KOPT-K1 (cell line): ENCODE data around the gene ASB5.

Experiments used
- H3K27ac ChIP-seq: fragments of 200-600 bp; sonication (generic); 2 replicates; pipeline ENCODE4 v1.5.1; 2016; ENCODE audit warnings: antibody characterized with exemption, mild to moderate bottlenecking, low read depth, low read length; ENCODE audit not compliant: poor library complexity, severe bottlenecking
- H3K36me3 ChIP-seq: fragments of 200-600 bp; sonication (generic); 2 replicates; pipeline ENCODE4 v1.5.1; 2017; ENCODE audit warnings: antibody characterized with exemption, mild to moderate bottlenecking, low read length, moderate library complexity; ENCODE audit not compliant: insufficient read depth
- H3K9me3 ChIP-seq: fragments of 200-600 bp; sonication (generic); 2 replicates; pipeline ENCODE4 v1.5.1; 2017; ENCODE audit warnings: antibody characterized with exemption, low read length, mild to moderate bottlenecking; ENCODE audit not compliant: insufficient read depth, poor library complexity, severe bottlenecking

Gene ASB5

DNA sequence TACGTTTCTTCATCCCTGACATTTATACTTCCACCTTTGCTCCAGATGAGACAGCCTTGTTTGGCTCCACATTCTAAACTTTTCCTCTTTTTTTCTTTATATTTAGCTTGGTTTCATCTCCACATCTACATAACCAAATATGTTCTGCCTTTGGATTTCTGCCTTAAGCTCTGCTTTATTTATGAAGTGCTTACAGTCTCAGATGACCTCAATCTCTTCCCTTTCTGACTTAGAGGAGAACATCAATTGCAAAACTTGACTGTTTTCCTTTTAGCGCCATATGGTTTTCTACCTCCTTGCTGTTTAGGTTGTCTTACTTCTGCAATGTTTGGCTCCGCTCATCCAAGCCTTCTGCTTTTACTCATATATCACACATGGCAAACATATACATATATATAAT is 7.5 kb downstream of the ASB5 start:
- Histone ChIP-seq H3K9me3 (no peaks in the 10 kb centered on the region), H3K27ac (no peak overlapping the region), H3K36me3 (no peaks in the 10 kb centered on the region)

DNA sequence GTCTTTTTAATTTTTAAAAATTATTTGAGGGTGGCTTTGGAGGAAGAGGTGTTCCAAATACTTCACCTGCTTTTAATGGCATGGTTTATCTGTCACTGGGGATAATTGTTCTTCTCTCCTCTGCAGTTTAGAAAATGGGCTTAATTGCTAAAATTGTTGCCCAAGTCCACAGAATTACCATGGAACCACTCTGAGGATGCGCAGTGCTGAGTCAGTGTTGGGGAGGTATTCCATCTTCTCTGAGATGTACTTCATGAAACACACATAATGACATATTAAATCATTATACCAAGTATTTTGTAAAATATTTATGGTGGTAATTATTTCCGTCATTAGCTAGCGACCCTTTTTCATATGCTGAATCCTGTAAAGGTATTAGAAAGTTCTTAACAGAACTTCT is 8.0 kb downstream of the ASB5 start:
- no peak overlapping the region for H3K27ac ChIP-seq
- no peaks in the 10 kb centered on the region for H3K36me3 ChIP-seq
- H3K9me3 ChIP-seq = no peaks in the 10 kb centered on the region

DNA sequence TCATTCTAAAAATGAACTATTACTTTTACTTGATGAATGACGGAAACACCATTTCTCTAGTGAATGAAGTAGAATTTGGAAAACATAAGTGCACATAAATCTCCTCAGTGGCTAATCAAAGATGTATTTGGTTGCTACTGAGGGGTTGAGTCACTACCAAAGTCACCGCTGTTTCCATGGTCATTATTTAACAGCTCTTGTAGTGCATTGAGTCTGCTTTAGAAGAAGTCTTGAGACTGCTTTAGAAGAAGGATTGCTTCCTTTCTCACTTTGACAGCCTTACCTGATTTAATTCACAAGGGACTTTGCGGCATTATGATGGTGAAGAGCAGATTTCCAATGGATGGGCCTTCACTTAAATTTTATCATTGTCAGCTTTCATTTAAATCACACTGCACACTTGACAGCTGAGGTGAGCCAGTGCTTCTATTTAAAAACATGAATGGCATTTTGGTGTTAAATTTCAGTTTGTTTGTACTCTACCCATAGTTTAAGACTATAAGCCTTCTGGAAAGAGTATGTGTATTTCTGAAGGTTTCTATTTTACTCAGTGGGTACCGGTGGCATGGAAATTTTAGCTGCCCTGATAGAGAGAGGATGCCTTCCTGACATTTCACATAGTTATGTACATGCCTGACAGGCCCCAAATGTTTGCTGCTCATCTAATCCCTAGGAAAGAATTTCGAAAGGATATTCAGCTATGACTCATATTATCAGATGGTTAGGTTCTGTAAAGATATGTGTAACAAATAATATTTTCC is 9.5 kb downstream of the ASB5 start:
- Histone ChIP-seq H3K27ac (no peak overlapping the region), H3K9me3 (no peaks in the 10 kb centered on the region), H3K36me3 (no peaks in the 10 kb centered on the region)

DNA sequence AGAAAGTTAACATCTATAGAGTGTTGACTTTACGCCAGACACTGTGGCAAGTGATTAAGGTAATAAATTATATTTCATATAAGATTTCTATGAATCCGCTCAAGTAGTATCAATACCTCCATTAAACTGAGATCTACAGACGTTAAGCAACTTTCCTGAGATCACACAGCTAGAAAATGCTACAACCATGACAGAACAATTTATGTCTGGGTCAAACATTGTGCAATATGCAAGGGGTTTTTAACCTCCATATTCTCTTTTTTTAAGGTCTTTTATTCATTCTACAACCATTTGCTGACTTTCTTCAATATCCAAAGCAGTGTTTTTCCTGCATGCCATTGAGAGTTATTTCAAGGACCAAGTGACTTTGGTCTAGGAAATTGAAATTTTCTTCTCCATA is 10.9 kb downstream of the ASB5 start:
- no peaks in the 10 kb centered on the region for H3K36me3 ChIP-seq
- no peak overlapping the region for H3K27ac ChIP-seq
- no peaks in the 10 kb centered on the region for H3K9me3 ChIP-seq

DNA sequence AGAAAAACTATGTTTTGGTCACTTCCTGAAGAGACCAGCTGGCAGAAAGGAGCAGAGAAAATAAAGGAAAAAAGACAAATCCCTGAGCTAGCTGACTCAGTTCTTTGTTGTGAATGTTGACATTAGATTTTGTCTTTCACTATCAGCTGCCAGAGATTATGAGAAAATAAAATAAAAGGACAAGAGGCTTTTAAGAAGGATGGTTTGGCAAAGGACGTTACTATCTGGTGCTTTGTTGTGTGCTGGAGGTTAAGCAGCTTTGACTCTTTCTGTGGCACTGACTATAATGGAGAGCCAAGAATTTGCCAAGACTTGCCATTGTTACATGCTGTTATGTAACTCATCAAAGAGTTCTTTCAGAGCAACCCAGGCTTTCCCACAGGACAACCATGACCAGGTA is 12.1 kb downstream of the ASB5 start:
- H3K27ac ChIP-seq = no peak overlapping the region
- H3K9me3 ChIP-seq = no peaks in the 10 kb centered on the region
- H3K36me3 ChIP-seq = no peaks in the 10 kb centered on the region

DNA sequence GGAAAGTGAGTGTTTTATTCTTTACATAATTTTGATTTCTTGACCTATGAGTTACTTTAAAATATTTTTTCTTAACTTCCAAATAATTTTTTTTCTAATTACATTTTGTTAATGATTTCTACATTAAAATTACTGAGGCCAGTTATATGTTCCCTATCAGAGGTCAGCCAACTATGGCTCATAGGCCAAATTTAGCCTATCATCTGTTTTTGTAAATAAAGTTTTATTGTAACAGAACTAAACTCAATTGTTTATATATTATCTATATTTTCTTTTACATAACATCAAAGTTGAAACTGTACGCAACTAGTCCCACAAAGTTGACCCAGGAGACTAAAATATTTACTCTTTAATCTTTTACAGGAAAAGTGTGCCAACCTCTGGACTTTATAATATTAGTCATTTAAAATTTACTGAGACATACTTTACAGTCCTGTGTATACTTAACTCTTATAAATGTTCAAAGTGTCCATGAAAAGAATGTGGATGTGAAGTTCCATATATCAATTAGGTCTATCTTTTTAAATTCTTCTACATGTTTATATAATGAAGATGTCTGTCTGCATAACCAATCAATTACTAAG is 26.2 kb downstream of the ASB5 start:
- H3K36me3 ChIP-seq = no peaks in the 10 kb centered on the region
- no peaks in the 10 kb centered on the region for H3K9me3 ChIP-seq
- no peak overlapping the region for H3K27ac ChIP-seq

DNA sequence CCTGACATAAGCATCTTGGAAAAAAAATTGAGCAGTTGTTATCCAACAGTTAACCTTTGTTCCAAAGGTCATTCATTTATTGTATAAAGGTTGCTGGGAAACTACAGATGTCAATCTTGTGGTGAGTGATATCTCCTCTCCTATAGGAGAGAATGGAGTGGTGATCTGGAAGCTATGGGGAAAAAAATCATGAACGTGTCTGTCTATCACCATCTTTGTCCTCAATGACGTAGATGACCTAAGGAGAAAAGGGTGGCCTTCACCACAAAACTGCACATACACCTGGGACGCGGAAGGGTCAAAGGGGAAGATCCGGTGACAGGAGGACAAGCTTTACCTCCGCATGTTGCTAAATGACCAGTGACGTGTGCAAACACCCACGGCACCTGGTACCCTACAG is 27.3 kb downstream of the ASB5 start:
- H3K9me3 ChIP-seq = no peaks in the 10 kb centered on the region
- H3K36me3 ChIP-seq = no peaks in the 10 kb centered on the region
- no peak overlapping the region for H3K27ac ChIP-seq

DNA sequence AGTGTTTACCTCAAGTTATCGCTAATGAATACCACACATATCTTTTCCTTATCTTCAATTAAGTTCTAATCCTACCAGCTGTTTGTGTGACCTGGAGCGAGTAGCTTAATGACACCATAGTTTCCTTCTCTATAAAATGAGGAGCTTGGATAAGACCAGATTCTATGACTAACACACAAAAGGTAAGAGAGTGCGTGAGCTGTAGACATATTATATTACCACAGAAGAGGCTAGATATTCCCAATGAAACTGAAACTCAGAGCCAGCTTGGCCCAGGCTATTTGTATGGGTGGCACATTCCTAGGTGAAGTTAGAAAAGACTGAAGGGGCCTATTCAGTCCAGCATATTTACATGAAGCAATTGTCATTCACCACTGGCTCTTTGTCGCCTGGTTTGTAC is 30.2 kb downstream of the ASB5 start:
- H3K36me3 ChIP-seq = no peaks in the 10 kb centered on the region
- H3K9me3 ChIP-seq = no peaks in the 10 kb centered on the region
- no peak overlapping the region for H3K27ac ChIP-seq

DNA sequence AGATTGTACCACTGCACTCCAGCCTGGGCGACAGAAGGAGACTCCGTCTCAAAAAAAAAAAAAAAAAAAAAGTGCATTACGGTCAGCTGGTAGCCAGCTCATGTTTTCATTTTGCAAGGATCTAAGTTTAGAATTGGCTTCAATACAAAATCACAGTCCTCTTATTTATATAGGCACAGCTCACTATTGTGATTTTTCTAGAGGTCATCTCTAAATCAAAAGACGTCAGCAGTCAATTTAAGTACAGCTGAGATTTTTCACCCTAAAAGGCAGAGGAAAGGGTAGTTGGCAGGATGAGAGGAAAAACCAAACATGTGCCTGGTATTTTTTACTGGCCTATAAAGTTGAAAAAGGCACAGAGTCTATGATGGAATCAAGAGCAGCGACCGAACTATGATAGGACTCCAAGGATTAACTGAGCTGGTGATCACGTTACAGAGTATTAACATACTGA is 30.8 kb downstream of the ASB5 start:
- Histone ChIP-seq H3K36me3 (no peaks in the 10 kb centered on the region), H3K27ac (no peak overlapping the region), H3K9me3 (no peaks in the 10 kb centered on the region)

DNA sequence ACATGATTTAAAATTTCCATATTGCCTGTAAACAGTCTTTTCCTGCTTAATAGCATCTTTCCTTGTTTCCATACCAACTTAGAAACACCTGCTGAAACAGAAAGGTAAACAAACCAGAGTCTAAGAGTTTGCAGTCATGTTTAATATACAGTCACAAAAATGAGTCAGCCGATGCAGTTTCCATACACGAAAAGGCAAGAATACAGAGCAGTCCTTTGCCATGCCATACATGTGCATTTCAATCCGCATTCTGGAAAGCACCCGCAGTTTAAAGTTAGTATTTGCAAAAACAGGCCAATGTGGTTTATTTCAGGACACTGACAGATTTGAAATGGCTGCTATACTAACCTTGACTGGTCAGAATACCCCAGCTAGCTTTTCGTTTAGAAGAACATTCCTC is 32.1 kb downstream of the ASB5 start:
- no peak overlapping the region for H3K27ac ChIP-seq
- H3K9me3 ChIP-seq = no peaks in the 10 kb centered on the region
- H3K36me3 ChIP-seq = no peaks in the 10 kb centered on the region

DNA sequence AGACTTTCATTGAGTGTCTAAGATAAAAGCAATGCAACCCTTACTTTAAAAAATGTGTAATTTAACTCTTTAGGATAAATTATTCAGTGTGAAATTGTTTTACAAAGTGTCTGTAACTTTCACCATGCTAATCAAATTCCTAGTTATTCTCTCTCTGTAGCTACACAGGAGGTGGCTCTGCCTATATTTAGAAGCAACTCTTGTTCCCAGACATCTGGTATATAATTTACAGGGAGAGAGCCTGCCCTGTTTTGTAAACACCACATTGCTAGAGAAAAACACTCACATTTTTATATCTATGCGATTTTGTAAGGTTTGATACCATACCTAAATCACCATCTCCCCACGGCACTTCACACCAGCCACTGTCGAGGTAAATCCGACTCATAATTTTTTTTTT is 38.2 kb downstream of the ASB5 start:
- H3K9me3 ChIP-seq = no peaks in the 10 kb centered on the region
- H3K36me3 ChIP-seq = no peaks in the 10 kb centered on the region
- no peak overlapping the region for H3K27ac ChIP-seq

DNA sequence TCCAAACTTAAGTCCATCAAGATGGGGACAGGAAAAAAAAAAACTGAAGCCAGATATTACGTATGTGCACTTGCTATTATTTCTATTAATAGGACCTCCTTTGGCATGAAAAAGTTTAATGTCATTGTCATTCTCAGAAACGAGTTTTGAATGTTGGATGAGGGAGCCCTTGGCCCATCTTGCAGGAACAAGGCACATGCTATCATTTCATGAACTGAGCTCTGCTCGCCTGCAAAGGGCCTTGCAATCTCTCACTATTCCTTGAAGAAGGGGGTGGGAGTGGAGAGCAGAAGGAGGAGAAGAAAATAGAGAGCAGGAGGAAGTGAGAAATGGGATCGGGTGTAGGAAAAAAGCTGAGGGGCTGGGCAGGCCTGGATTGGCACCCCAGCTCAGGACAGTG is 39.4 kb downstream of the ASB5 start:
- H3K36me3 ChIP-seq = no peaks in the 10 kb centered on the region
- H3K27ac ChIP-seq = no peak overlapping the region
- H3K9me3 ChIP-seq = no peaks in the 10 kb centered on the region

DNA sequence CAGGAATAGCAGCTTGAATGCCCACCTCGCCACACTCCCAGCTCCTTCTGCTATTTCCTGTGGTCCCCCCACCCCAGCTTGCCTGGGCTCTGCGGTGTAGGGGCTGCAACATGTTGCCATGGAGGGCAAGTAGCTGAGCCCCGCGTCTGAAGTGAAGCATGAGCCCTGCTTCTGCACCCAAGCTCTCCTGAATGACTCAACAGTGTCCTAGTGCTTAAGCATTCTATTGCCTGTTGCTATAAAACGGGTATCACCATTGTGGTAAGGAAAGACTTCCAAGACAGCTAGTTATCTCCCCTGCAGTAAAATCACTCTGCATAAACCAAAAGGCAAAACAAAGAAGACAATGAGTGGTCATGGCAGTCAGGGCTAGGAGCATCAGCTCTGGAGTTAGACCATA is 42.3 kb downstream of the ASB5 start:
- no peak overlapping the region for H3K27ac ChIP-seq
- no peaks in the 10 kb centered on the region for H3K36me3 ChIP-seq
- no peaks in the 10 kb centered on the region for H3K9me3 ChIP-seq

DNA sequence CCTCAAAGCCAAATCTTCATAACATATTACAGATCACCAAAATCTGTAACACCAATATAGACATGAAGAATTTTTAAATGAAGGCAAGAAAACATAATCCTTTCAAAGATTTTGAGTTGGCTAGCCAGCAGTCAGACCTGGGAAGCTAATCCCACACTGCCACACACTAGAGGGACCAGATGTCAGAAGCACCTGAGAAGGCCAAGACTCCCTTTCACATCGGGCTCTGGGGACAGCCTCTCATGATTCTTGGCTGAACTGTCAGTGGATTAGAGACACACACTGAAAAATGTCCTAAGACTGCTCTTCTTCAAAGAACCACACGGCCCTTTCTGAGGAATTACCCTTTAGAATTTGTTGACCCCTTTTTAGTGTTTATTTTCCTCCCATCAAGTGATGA is 45.5 kb downstream of the ASB5 start:
- Histone ChIP-seq H3K36me3 (no peaks in the 10 kb centered on the region), H3K9me3 (no peaks in the 10 kb centered on the region), H3K27ac (no peak overlapping the region)

DNA sequence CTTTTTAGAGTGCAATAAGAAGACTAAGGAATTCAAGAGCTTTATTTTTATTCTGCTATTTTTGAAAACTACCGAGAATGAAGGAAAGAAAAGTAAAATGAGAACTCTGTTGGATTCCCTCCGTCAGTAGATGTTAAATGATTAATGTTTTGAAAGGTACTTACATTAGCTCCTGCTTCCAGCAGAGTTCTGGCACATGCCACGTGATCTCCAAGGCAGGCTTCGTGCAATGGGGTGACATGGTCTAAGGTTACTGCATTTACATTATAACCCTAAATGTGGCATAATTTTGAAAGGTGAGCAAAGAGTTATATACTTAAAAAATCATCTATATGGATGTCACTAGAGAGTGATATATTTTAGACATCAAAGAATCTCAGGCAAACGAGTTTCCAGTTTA is 46.9 kb downstream of the ASB5 start:
- H3K27ac ChIP-seq = no peak overlapping the region
- H3K9me3 ChIP-seq = no peaks in the 10 kb centered on the region
- no peaks in the 10 kb centered on the region for H3K36me3 ChIP-seq

DNA sequence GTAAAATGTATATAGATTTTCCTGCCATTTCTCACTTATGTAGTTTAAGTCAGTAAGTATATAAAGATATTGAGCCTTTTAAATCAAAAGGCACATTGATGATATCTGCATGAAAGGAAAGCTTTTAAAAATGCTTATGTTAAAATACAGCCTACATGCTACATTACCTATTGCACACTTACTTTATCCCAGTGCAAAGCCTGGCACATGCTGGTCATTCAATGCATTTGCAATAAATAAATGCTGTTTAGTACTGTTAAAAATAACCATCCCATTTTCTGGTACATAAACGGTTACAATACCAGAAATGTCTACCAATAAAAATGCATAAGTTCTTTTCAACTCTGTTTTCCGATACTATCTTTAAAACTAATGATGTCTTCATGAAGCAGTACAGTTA is 51.5 kb downstream of the ASB5 start:
- Histone ChIP-seq H3K36me3 (no peaks in the 10 kb centered on the region), H3K27ac (no peak overlapping the region), H3K9me3 (no peaks in the 10 kb centered on the region)
